AG04450 (cell line): ENCODE results near the gene UBTF. TPM values are rescaled to one million over a fixed set of nuclear protein-coding genes. Genes with fewer than 3 reads are reported as not detected.

ENCODE experiments used
- CTCF ChIA-PET: fragments of 300-600, 350-600 bp; formaldehyde crosslinking; extraction: SDS; loops from one replicate; lab custom pipeline; 2022; ENCODE audit warnings: antibody characterized with exemption, inconsistent platforms; lab: Charles Lee
- POLR2A ChIA-PET: fragments of 350-600 bp; formaldehyde crosslinking; extraction: SDS; loops from one replicate; lab custom pipeline; 2021; ENCODE audit warnings: antibody characterized with exemption, inconsistent platforms; lab: Yijun Ruan, JAX
- DNase-seq: peaks from one replicate; pipeline ENCODE4 v3.0.0-alpha.2; 2011; ENCODE audit warnings: low read depth, low spot score
- H3K27ac ChIP-seq: one replicate; pipeline ENCODE4 v1.5.1; 2012; ENCODE audit warnings: low read depth, low read length, control low read depth
- H3K27me3 ChIP-seq: one replicate; pipeline ENCODE4 v1.6.0; 2012; ENCODE audit warnings: low read length; ENCODE audit not compliant: control insufficient read depth, insufficient read depth
- H3K4me3 ChIP-seq: 2 replicates; pipeline ENCODE4 v1.5.1; 2011; ENCODE audit warnings: mild to moderate bottlenecking, low read depth, low read length, control low read depth
- H3K9me3 ChIP-seq: 2 replicates; pipeline ENCODE4 v1.5.1; 2012; ENCODE audit warnings: low read length; ENCODE audit not compliant: control insufficient read depth, insufficient read depth
- CTCF ChIP-seq: IDR thresholded peaks from 2 replicates; pipeline ENCODE4 v1.5.1; 2011; ENCODE audit warnings: low read depth, low read length, control low read depth, inconsistent platforms
- polyA plus RNA-seq: library from polyadenylated mRNA; depleted of rRNA; stranded (reverse); fragments of >200 nt; gene quantifications from 2 replicates; pipeline ENCODE4 v1.2.3, GENCODE V29; 2011

The UBTF gene
- polyA plus RNA-seq, 1 experiment = 26.6 TPM

- ChIA-PET POLR2A (no interaction called here), CTCF (interaction anchor here (1.3 kb wide), 1 partner anchor 117 kb away, joined by 3 read pairs; no protein-coding TSS in a partner anchor)
- no peak for TF ChIP-seq CTCF
- Histone ChIP-seq H3K27me3 (no peaks in the 10 kb centered on the region), H3K27ac (no peak overlapping the region), H3K9me3 (no peaks in the 10 kb centered on the region), H3K4me3 (no peak overlapping the region)
- no peak for DNase-seq
Observed at GRCh38 chr17:44213403-44214229, 5.9 kb downstream of the UBTF start.

GRCh38 chr17:44212507-44213402 is 6.7 kb downstream of the UBTF start:
- no peak for DNase-seq
- POLR2A ChIA-PET = no interaction called here
- CTCF ChIA-PET = interaction anchor here (1.3 kb wide), 1 partner anchor 118 kb away, joined by 3 read pairs; no protein-coding TSS in a partner anchor
- H3K27ac ChIP-seq = no peak overlapping the region
- TF ChIP-seq CTCF = no peak
- no peak overlapping the region for H3K4me3 ChIP-seq
- no peaks in the 10 kb centered on the region for H3K27me3 ChIP-seq
- H3K9me3 ChIP-seq = no peaks in the 10 kb centered on the region

- H3K27ac ChIP-seq = no peak overlapping the region
- ChIA-PET CTCF (interaction anchor here (0.9 to 3.0 kb wide), 4 partner anchors 117 to 140 kb away, joined by 3 to 21 read pairs (median 14); partner anchors contain the start of gene GRN), POLR2A (interaction anchor here (0.8 to 1.2 kb wide), 2 partner anchors 8 to 10 kb away, joined by 3 read pairs; partner anchors contain the start of gene UBTF)
- no peak overlapping the region for H3K4me3 ChIP-seq
- TF ChIP-seq CTCF = no peak
- no peak for DNase-seq
- no peaks in the 10 kb centered on the region for H3K9me3 ChIP-seq
- H3K27me3 ChIP-seq = no peaks in the 10 kb centered on the region
Observed at GRCh38 chr17:44211281-44212265, 7.9 kb downstream of the UBTF start.

GRCh38 chr17:44210342-44211192 is 8.9 kb downstream of the UBTF start:
- CTCF ChIA-PET = interaction anchor here (0.6 to 3.0 kb wide), 33 partner anchors 7 to 426 kb away, joined by 3 to 21 read pairs (median 5); partner anchors contain the start of genes FAM171A2, G6PC3 and GRN
- H3K27me3 ChIP-seq = no peaks in the 10 kb centered on the region
- peak overlapping the region; percentile 42 for H3K27ac ChIP-seq
- H3K4me3 ChIP-seq = no peak overlapping the region
- POLR2A ChIA-PET = interaction anchor here (0.5 to 1.6 kb wide), 11 partner anchors 9 to 316 kb away, joined by 3 to 9 read pairs (median 3); partner anchors contain the start of genes ATXN7L3, GRN, SLC25A39 and TMUB2
- peak; percentile 94 for TF ChIP-seq CTCF
- peak; percentile 71 for DNase-seq
- no peaks in the 10 kb centered on the region for H3K9me3 ChIP-seq
